ENCODE results near the gene CDH12.

The CDH12 gene

GRCh38 chr5:22764736-22765135 lies 88.4 kb downstream of the CDH12 start:
- no peak for DNase-seq (ENCODE audit: low read depth)

GRCh38 chr5:22757776-22758175 lies 95.4 kb downstream of the CDH12 start:
- DNase-seq (ENCODE audit: low read depth) = no peak

- no peak for DNase-seq (ENCODE audit: low read depth)
Measured at GRCh38 chr5:22754155-22754554, 99.0 kb downstream of the CDH12 start.

GRCh38 chr5:22751536-22751935 lies 101.6 kb downstream of the CDH12 start:
- no peak for DNase-seq (ENCODE audit: low read depth)

GRCh38 chr5:22736443-22737003 lies 116.6 kb downstream of the CDH12 start:
- no peak for DNase-seq (ENCODE audit: low read depth)

GRCh38 chr5:22734907-22735306 lies 118.2 kb downstream of the CDH12 start:
- DNase-seq (ENCODE audit: low read depth) = no peak

GRCh38 chr5:22728610-22729009 lies 124.5 kb downstream of the CDH12 start:
- no peak for DNase-seq (ENCODE audit: low read depth)

- no peak for DNase-seq (ENCODE audit: low read depth)
Measured at GRCh38 chr5:22722491-22722890, 130.7 kb downstream of the CDH12 start.

- no peak for DNase-seq (ENCODE audit: low read depth)
Measured at GRCh38 chr5:22722056-22722455, 131.1 kb downstream of the CDH12 start.

- DNase-seq (ENCODE audit: low read depth) = no peak
Measured at GRCh38 chr5:22719842-22720241, 133.3 kb downstream of the CDH12 start.

- no peak for DNase-seq (ENCODE audit: low read depth)
Measured at GRCh38 chr5:22710660-22711059, 142.5 kb downstream of the CDH12 start.

- no peak for DNase-seq (ENCODE audit: low read depth)
Measured at GRCh38 chr5:22709743-22710142, 143.4 kb downstream of the CDH12 start.

- no peak for DNase-seq (ENCODE audit: low read depth)
Measured at GRCh38 chr5:22708770-22709328, 144.3 kb downstream of the CDH12 start.

GRCh38 chr5:22706901-22707300 lies 146.2 kb downstream of the CDH12 start:
- DNase-seq (ENCODE audit: low read depth) = no peak

GRCh38 chr5:22699319-22699718 lies 153.8 kb downstream of the CDH12 start:
- no peak for DNase-seq (ENCODE audit: low read depth)

- no peak for DNase-seq (ENCODE audit: low read depth)
Measured at GRCh38 chr5:22693121-22693520, 160.0 kb downstream of the CDH12 start.

GRCh38 chr5:22683050-22683449 lies 170.1 kb downstream of the CDH12 start:
- DNase-seq (ENCODE audit: low read depth) = no peak

- no peak for DNase-seq (ENCODE audit: low read depth)
Measured at GRCh38 chr5:22678886-22679285, 174.3 kb downstream of the CDH12 start.

GRCh38 chr5:22673131-22673530 lies 180.0 kb downstream of the CDH12 start:
- no peak for DNase-seq (ENCODE audit: low read depth)

- no peak for DNase-seq (ENCODE audit: low read depth)
Measured at GRCh38 chr5:22669345-22669744, 183.8 kb downstream of the CDH12 start.

- no peak for DNase-seq (ENCODE audit: low read depth)
Measured at GRCh38 chr5:22665801-22666200, 187.3 kb downstream of the CDH12 start.

GRCh38 chr5:22663134-22663533 lies 190.0 kb downstream of the CDH12 start:
- no peak for DNase-seq (ENCODE audit: low read depth)

- no peak for DNase-seq (ENCODE audit: low read depth)
Measured at GRCh38 chr5:22662391-22662790, 190.8 kb downstream of the CDH12 start.

- DNase-seq (ENCODE audit: low read depth) = no peak
Measured at GRCh38 chr5:22651355-22651754, 201.8 kb downstream of the CDH12 start.

Measured in activated T-helper 1 cell treated with Interleukin-2 at 50 U/mL for 16 hours (primary cell).